HCT116 (cell line): ENCODE data around the gene GASK1A.

Experiments
- CTCF ChIP-seq, 3 experiments: fragments of 200-600 bp in 1 of 3; sonication (generic) in 1 of 3; IDR thresholded peaks in 2 of 3; conservative IDR thresholded peaks in 1 of 3; 2 replicates each; pipeline ENCODE4 v1.5.1; 2012 to 2017; ENCODE audit warnings: low read depth in 2 of 3, low read length in 2 of 3, antibody characterized with exemption in 1 of 3, borderline replicate concordance in 1 of 3, control low read depth in 1 of 3, mild to moderate bottlenecking in 1 of 3, mixed read lengths in 1 of 3, mixed run types in 1 of 3, moderate library complexity in 1 of 3; ENCODE audit not compliant: insufficient read depth in 1 of 3
- EZH2 ChIP-seq: fragments of 200-600 bp; sonication (generic); IDR thresholded peaks from 2 replicates; pipeline ENCODE4 v1.6.1; 2017; ENCODE audit warnings: antibody characterized with exemption, mixed run types
- TF ChIP-seq, protein P1 (sequence below): IDR thresholded peaks from 2 replicates; pipeline ENCODE4 v1.6.1; 2012; ENCODE audit warnings: low read depth

GRCh38 chr3:43011638-43012037 is 32.5 kb downstream of the GASK1A start:
- TF ChIP-seq CTCF (IDR thresholded peaks at IDR 0.05 in 2 of 3, conservative IDR thresholded peaks at IDR 0.05 in 1 of 3; ENCODE audit: borderline replicate concordance in 1 of 3, insufficient read depth in 1 of 3, low read depth in 2 of 3, low read length in 2 of 3) = no peak
- TF ChIP-seq, protein P1, sequence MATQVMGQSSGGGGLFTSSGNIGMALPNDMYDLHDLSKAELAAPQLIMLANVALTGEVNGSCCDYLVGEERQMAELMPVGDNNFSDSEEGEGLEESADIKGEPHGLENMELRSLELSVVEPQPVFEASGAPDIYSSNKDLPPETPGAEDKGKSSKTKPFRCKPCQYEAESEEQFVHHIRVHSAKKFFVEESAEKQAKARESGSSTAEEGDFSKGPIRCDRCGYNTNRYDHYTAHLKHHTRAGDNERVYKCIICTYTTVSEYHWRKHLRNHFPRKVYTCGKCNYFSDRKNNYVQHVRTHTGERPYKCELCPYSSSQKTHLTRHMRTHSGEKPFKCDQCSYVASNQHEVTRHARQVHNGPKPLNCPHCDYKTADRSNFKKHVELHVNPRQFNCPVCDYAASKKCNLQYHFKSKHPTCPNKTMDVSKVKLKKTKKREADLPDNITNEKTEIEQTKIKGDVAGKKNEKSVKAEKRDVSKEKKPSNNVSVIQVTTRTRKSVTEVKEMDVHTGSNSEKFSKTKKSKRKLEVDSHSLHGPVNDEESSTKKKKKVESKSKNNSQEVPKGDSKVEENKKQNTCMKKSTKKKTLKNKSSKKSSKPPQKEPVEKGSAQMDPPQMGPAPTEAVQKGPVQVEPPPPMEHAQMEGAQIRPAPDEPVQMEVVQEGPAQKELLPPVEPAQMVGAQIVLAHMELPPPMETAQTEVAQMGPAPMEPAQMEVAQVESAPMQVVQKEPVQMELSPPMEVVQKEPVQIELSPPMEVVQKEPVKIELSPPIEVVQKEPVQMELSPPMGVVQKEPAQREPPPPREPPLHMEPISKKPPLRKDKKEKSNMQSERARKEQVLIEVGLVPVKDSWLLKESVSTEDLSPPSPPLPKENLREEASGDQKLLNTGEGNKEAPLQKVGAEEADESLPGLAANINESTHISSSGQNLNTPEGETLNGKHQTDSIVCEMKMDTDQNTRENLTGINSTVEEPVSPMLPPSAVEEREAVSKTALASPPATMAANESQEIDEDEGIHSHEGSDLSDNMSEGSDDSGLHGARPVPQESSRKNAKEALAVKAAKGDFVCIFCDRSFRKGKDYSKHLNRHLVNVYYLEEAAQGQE = no peak
- TF ChIP-seq EZH2 = no peak
